Keratinocyte (primary cell): Measurements from ENCODE around the gene MADD. TPM values are rescaled to one million over a fixed set of nuclear protein-coding genes. Genes with fewer than 3 reads are reported as not detected.

ENCODE experiments used
- DNase-seq: peaks from one replicate; pipeline ENCODE4 v3.0.0-alpha.2; 2011; ENCODE audit warnings: low read depth, missing footprints, low spot score
- FAIRE-seq: peaks from 2 replicates; lab custom pipeline; 2011; peaks lifted over from hg19 to GRCh38; lab: Jason Lieb, UNC
- H2AFZ ChIP-seq: 2 replicates; pipeline ENCODE4 v1.6.0; 2012; ENCODE audit warnings: low read length, control low read depth, inconsistent platforms; ENCODE audit not compliant: control insufficient read depth
- H3K27ac ChIP-seq: 2 replicates; pipeline ENCODE4 v1.5.1; 2011; ENCODE audit warnings: low read length; ENCODE audit not compliant: control insufficient read depth, insufficient read depth
- H3K27me3 ChIP-seq: 3 replicates; pipeline ENCODE4 v1.6.0; 2011; ENCODE audit warnings: low read length; ENCODE audit not compliant: control insufficient read depth, insufficient read depth; ENCODE audit errors: extremely low read depth
- H3K36me3 ChIP-seq, 2 experiments: 2 replicates in 1 of 2; 3 replicates in 1 of 2; pipeline ENCODE4 v1.5.1; 2011; ENCODE audit warnings: low read length in 2 of 2, mild to moderate bottlenecking in 1 of 2; ENCODE audit not compliant: control insufficient read depth in 2 of 2, insufficient read depth in 2 of 2; ENCODE audit errors: extremely low read depth in 1 of 2
- H3K4me1 ChIP-seq: 3 replicates; pipeline ENCODE4 v1.5.1; 2011; ENCODE audit warnings: low read length; ENCODE audit not compliant: control insufficient read depth, insufficient read depth; ENCODE audit errors: extremely low read depth
- H3K4me2 ChIP-seq: 3 replicates; pipeline ENCODE4 v1.6.0; 2011; ENCODE audit warnings: low read depth, low read length; ENCODE audit not compliant: control insufficient read depth, insufficient read depth; ENCODE audit errors: extremely low read depth
- H3K4me3 ChIP-seq, 3 experiments: fragments of 200-600 bp in 1 of 3; sonication (generic) in 1 of 3; 2 replicates in 2 of 3; 3 replicates in 1 of 3; pipeline ENCODE4 v1.5.1; 2011 to 2016; ENCODE audit warnings: low read length in 3 of 3, mild to moderate bottlenecking in 3 of 3, control low read depth in 2 of 3, inconsistent platforms in 1 of 3, low read depth in 1 of 3, mixed read lengths in 1 of 3, mixed run types in 1 of 3, moderate library complexity in 1 of 3; ENCODE audit not compliant: control insufficient read depth in 2 of 3, insufficient read depth in 2 of 3; ENCODE audit errors: extremely low read depth in 1 of 3
- H3K79me2 ChIP-seq: 2 replicates; pipeline ENCODE4 v1.6.0; 2012; ENCODE audit warnings: low read length; ENCODE audit not compliant: control insufficient read depth, insufficient read depth
- H3K9ac ChIP-seq: 3 replicates; pipeline ENCODE4 v1.6.0; 2011; ENCODE audit warnings: low read length; ENCODE audit not compliant: control insufficient read depth, insufficient read depth; ENCODE audit errors: extremely low read depth
- H3K9me1 ChIP-seq: 3 replicates; pipeline ENCODE4 v1.6.0; 2011; ENCODE audit warnings: low read length; ENCODE audit not compliant: control insufficient read depth, insufficient read depth; ENCODE audit errors: extremely low read depth
- H3K9me3 ChIP-seq: 2 replicates; pipeline ENCODE4 v1.5.1; 2012; ENCODE audit warnings: low read depth, low read length; ENCODE audit not compliant: control insufficient read depth
- H4K20me1 ChIP-seq: 3 replicates; pipeline ENCODE4 v1.6.0; 2011; ENCODE audit warnings: low read length; ENCODE audit not compliant: control insufficient read depth, insufficient read depth; ENCODE audit errors: extremely low read depth
- EZH2 ChIP-seq: IDR thresholded peaks from one replicate; pipeline ENCODE4 v1.6.1; 2012; ENCODE audit warnings: inconsistent platforms, mild to moderate bottlenecking, low read length, moderate library complexity
- dilution Hi-C: fragments of 300-500 bp; cut with MboI; formaldehyde crosslinking; loops from one replicate; pipeline ENCODE4 v1.7.0; 2020; ENCODE audit warnings: low sequenced_read_pairs; ENCODE audit not compliant: extremely low pct_ligation_motif_present
- polyA plus RNA-seq, 5 experiments: library from polyadenylated mRNA; depleted of rRNA in 3 of 5; stranded (reverse) in 3 of 5; stranded (forward) in 1 of 5; unstranded in 1 of 5; fragments of >200 nt; gene quantifications; 1 replicate in 1 of 5; 2 replicates in 3 of 5; 3 replicates in 1 of 5; pipeline versions ENCODE4 v1.2.1 to v1.2.3, GENCODE V29; 2011 to 2012; ENCODE audit warnings: missing spikeins in 2 of 5, low read depth in 1 of 5, low replicate concordance in 1 of 5
- TF ChIP-seq, protein P1 (sequence below), 3 experiments: IDR thresholded peaks in 1 of 3; conservative IDR thresholded peaks in 1 of 3; optimal IDR thresholded peaks in 1 of 3; 2 replicates in 2 of 3; 3 replicates in 1 of 3; pipeline versions ENCODE3 to v1.5.1; 2011; ENCODE audit warnings: low read length in 3 of 3, mild to moderate bottlenecking in 3 of 3, moderate library complexity in 2 of 3, control low read depth in 1 of 3, inconsistent platforms in 1 of 3; ENCODE audit not compliant: insufficient read depth in 2 of 3; ENCODE audit errors: extremely low read depth in 1 of 3

The MADD gene
- polyA plus RNA-seq, 1 donor (not counting 4 experiments of a cell fraction or from before 2014, with no cell fraction given) = 11.9 TPM

DNA sequence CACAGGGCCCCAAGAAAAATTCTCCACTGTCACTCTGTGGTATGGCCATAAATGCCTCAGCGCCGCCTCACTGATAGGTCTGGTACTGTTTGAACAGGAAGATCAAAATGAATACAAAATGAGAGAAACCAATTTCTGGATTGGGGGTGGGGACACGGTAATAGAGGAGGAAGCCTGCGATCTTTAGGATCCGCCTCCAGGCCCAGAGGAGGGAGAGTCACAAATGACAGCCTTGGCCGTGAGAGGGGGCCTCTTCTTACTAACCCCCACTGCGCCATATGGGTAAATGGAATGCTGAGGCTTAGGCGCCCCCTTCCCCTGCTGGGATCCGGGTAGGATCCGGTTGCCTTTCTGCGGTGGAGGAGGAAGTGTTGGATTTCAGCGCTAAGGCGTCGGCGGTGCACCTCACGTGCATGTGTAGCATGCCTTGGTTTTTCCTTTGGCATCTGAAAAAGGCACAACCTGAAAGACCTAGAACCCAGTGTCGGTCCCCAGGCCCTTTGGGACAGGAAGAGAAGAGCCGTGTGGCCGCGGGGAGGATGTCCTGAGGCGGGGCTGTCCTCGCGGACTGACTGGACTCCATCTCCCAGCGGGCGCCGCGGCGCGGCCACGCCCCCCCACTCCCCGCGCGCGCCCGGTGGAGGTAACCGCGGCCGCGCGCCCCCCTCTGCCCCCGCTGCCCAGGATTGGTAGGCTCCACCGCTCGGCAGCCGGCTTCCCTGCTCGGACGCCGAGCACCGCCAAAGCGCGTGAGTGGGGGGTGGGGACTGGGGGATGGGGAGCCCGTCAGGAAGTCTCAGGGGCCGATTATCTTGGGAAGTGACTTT is 718 bp upstream of the MADD start:
- peaks cover 2% of the 10 kb centered on the region for H3K9me1 ChIP-seq
- FAIRE-seq = no peak

GRCh38 chr11:47270331-47271271 is 668 bp downstream of the MADD start:
- DNase-seq = no peak
- peaks cover 32% of the 10 kb centered on the region for H3K79me2 ChIP-seq
- peak overlapping the region; percentile 90 for H3K4me2 ChIP-seq
- H3K9ac ChIP-seq = peak overlapping the region; percentile 82
- H2AFZ ChIP-seq = no peak overlapping the region
- H3K4me1 ChIP-seq = peaks cover 20% of the 10 kb centered on the region
- H3K27ac ChIP-seq = no peak overlapping the region
- H3K27me3 ChIP-seq = no peaks in the 10 kb centered on the region
- no peak for TF ChIP-seq EZH2
- TF ChIP-seq, protein P1, sequence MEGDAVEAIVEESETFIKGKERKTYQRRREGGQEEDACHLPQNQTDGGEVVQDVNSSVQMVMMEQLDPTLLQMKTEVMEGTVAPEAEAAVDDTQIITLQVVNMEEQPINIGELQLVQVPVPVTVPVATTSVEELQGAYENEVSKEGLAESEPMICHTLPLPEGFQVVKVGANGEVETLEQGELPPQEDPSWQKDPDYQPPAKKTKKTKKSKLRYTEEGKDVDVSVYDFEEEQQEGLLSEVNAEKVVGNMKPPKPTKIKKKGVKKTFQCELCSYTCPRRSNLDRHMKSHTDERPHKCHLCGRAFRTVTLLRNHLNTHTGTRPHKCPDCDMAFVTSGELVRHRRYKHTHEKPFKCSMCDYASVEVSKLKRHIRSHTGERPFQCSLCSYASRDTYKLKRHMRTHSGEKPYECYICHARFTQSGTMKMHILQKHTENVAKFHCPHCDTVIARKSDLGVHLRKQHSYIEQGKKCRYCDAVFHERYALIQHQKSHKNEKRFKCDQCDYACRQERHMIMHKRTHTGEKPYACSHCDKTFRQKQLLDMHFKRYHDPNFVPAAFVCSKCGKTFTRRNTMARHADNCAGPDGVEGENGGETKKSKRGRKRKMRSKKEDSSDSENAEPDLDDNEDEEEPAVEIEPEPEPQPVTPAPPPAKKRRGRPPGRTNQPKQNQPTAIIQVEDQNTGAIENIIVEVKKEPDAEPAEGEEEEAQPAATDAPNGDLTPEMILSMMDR (optimal IDR thresholded peaks at IDR 0.05 in 1 of 3, IDR thresholded peaks at IDR 0.05 in 1 of 3, conservative IDR thresholded peaks at IDR 0.05 in 1 of 3; ENCODE audit: extremely low read depth in 1 of 3, insufficient read depth in 2 of 3, low read length in 3 of 3) = peak; percentile 1 to 19 (median 13)
- H3K9me1 ChIP-seq = peaks cover 2% of the 10 kb centered on the region
- dilution Hi-C loops = no loop called here
- no peak for FAIRE-seq
- H3K4me3 ChIP-seq = peak overlapping the region; percentile 74 to 80 (median 74)
- no peaks in the 10 kb centered on the region for H3K9me3 ChIP-seq
- H3K36me3 ChIP-seq = peaks cover 0 to 6% of the 10 kb centered on the region in 2 experiments
- no peaks in the 10 kb centered on the region for H4K20me1 ChIP-seq

More for the DNA sequence above, 718 bp upstream of the MADD start:
- no peak for TF ChIP-seq EZH2
- TF ChIP-seq, protein P1 (optimal IDR thresholded peaks at IDR 0.05 in 1 of 3, IDR thresholded peaks at IDR 0.05 in 1 of 3, conservative IDR thresholded peaks at IDR 0.05 in 1 of 3; ENCODE audit: extremely low read depth in 1 of 3, insufficient read depth in 2 of 3, low read length in 3 of 3) = no peak
- DNase-seq = no peak
- peaks cover 26% of the 10 kb centered on the region for H3K79me2 ChIP-seq
- dilution Hi-C loops = no loop called here
- peaks cover 25% of the 10 kb centered on the region for H3K4me1 ChIP-seq
- peak overlapping the region; percentile 84 for H3K27ac ChIP-seq
- H3K9ac ChIP-seq = peak overlapping the region; percentile 82
- no peaks in the 10 kb centered on the region for H3K36me3 ChIP-seq
- H4K20me1 ChIP-seq = no peaks in the 10 kb centered on the region
- peak overlapping the region; percentile 85 for H3K4me2 ChIP-seq
- H3K9me3 ChIP-seq = no peaks in the 10 kb centered on the region
- H3K4me3 ChIP-seq = peak overlapping the region; percentile 74 to 80 (median 74)
- peak overlapping the region; percentile 89 for H2AFZ ChIP-seq
- no peaks in the 10 kb centered on the region for H3K27me3 ChIP-seq
